T-helper 17 cell (primary cell): ENCODE results near the gene DDR2. TPM values are rescaled to one million over a fixed set of nuclear protein-coding genes. Genes with fewer than 3 reads are reported as not detected.

Experiments used
- ATAC-seq: fragments of 150-1000 bp; cut with Tn5 transposase; 2 replicates; pipeline ENCODE4 v1.10.0; 2021; ENCODE audit warnings: mild to moderate bottlenecking, moderate library complexity
- DNase-seq, 3 donors: peaks; one replicate each; pipeline versions ENCODE4 v3.0.0 to v3.0.0-alpha.2; 2020 to 2021
- H3K9me3 ChIP-seq: one replicate; pipeline ENCODE4 v1.7.0; 2013; ENCODE audit warnings: low read length, mild to moderate bottlenecking; ENCODE audit not compliant: control insufficient read depth, poor library complexity, severe bottlenecking
- H3K27ac Mint-ChIP-seq: one replicate; pipeline ENCODE4 v1.8.0; 2022; ENCODE audit warnings: mild to moderate bottlenecking, moderate library complexity, mixed read lengths
- H3K27me3 Mint-ChIP-seq: one replicate; pipeline ENCODE4 v1.8.0; 2022; ENCODE audit warnings: mixed read lengths
- H3K36me3 Mint-ChIP-seq: one replicate; pipeline ENCODE4 v1.8.0; 2022; ENCODE audit warnings: low read depth, mixed read lengths
- H3K4me1 Mint-ChIP-seq: one replicate; pipeline ENCODE4 v1.8.0; 2022; ENCODE audit warnings: mild to moderate bottlenecking, mixed read lengths
- H3K4me3 Mint-ChIP-seq: one replicate; pipeline ENCODE4 v1.8.0; 2022; ENCODE audit warnings: mild to moderate bottlenecking, moderate library complexity, mixed read lengths
- total RNA-seq, 4 donors: library from RNA in 2 of 4; stranded (reverse) in 2 of 4; gene quantifications; one replicate each; pipeline ENCODE4 v1.2.3 and lab custom pipeline; 2022 to 2026

The DDR2 gene
- total RNA-seq, 2 donors from 2014 or later: 0.22 to 0.26 TPM

GRCh38 chr1:162667381-162668080 lies 35.3 kb downstream of the DDR2 start:
- Mint-ChIP-seq H3K4me1 (no peaks in the 10 kb centered on the region), H3K27me3 (peaks cover 16% of the 10 kb centered on the region)

DNA sequence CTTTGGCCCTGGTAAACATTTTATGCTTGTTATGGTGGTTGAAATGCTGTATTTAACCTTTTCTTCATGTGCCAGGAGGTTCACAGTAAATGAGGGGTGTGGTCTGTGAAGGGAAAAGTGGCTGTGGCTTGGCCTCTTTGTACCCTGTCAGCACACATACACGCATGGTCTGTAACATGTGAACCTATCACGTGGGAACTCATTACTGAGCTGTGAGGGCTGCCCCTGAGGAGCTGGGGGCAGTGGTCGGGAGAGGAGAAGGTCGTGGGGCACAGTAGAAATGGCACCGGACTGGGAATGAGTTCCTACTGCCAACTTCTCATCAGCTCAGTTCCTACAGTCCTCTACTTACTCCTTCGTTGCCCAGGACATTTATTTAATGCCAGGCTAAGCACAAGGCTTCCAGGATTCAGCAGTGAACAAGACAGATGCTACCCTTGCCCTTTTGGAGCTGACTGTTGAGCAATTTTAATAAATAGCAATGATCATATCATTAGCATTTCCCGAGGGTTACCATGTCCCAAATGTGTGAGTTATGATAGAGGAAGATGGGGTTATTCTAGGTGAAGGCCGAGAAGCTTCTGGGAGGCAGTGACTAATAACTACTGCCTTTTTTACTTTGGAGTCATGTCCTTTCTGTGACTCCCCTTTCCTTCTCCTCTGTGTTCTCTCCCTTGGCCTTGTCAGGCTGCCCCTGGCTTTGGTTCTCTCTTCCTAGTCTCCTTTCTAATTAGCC lies 38.8 kb downstream of the DDR2 start:
- no peak overlapping the region for H3K4me3 Mint-ChIP-seq
- ATAC-seq (no peak), DNase-seq (no peak)
- H3K36me3 Mint-ChIP-seq: peaks cover 2% of the 10 kb centered on the region
- no peaks in the 10 kb centered on the region for H3K4me1 Mint-ChIP-seq
- no peaks in the 10 kb centered on the region for H3K9me3 ChIP-seq
- H3K27ac Mint-ChIP-seq: no peak overlapping the region
- peaks cover 21% of the 10 kb centered on the region for H3K27me3 Mint-ChIP-seq

More at GRCh38 chr1:162667381-162668080, 35.3 kb downstream of the DDR2 start:
- DNase-seq (no peak), ATAC-seq (no peak)
- Mint-ChIP-seq H3K4me3 (no peak overlapping the region), H3K36me3 (peaks cover 2% of the 10 kb centered on the region), H3K27ac (no peak overlapping the region)
- no peaks in the 10 kb centered on the region for H3K9me3 ChIP-seq

GRCh38 chr1:162671664-162672410 lies 39.6 kb downstream of the DDR2 start:
- DNase-seq (no peak), ATAC-seq (no peak)
- no peaks in the 10 kb centered on the region for H3K9me3 ChIP-seq
- Mint-ChIP-seq H3K27me3 (peaks cover 18% of the 10 kb centered on the region), H3K27ac (no peak overlapping the region), H3K4me3 (no peak overlapping the region), H3K36me3 (peaks cover 2% of the 10 kb centered on the region), H3K4me1 (no peaks in the 10 kb centered on the region)

GRCh38 chr1:162672622-162673260 lies 40.5 kb downstream of the DDR2 start:
- ATAC-seq (no peak), DNase-seq (no peak)
- H3K9me3 ChIP-seq: no peaks in the 10 kb centered on the region
- H3K4me1 Mint-ChIP-seq: no peaks in the 10 kb centered on the region
- no peak overlapping the region for H3K27ac Mint-ChIP-seq
- H3K36me3 Mint-ChIP-seq: peaks cover 2% of the 10 kb centered on the region
- H3K4me3 Mint-ChIP-seq: no peak overlapping the region
- peaks cover 9% of the 10 kb centered on the region for H3K27me3 Mint-ChIP-seq

- no peaks in the 10 kb centered on the region for H3K4me1 Mint-ChIP-seq
- H3K27me3 Mint-ChIP-seq: peaks cover 8% of the 10 kb centered on the region
- H3K27ac Mint-ChIP-seq: no peak overlapping the region
- H3K4me3 Mint-ChIP-seq: no peak overlapping the region
- ATAC-seq (no peak), DNase-seq (no peak)
- no peaks in the 10 kb centered on the region for H3K9me3 ChIP-seq
- H3K36me3 Mint-ChIP-seq: peaks cover 2% of the 10 kb centered on the region
Measured at GRCh38 chr1:162674034-162674608, 41.9 kb downstream of the DDR2 start.

DNA sequence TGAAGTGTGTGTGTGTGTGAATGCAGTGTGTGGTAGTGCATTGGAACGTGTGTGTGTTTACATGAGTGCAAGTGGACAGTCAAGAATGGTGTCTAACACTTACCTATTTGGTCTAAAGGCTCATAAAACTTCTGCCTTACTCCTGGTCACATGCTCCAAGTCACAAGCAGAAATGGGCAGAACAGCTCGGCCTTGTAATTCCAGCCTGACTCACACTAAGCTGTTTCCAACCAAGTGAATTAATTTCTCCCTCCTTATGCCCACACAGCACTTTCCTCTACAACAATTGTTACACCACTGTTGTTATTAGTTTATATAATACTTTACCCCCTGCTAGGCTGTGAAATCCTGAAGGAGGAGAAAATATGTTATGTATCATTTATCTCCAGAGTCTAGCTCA lies 43.8 kb downstream of the DDR2 start:
- no peaks in the 10 kb centered on the region for H3K36me3 Mint-ChIP-seq
- no peak for ATAC-seq
- H3K4me1 Mint-ChIP-seq: no peaks in the 10 kb centered on the region
- peaks cover 8% of the 10 kb centered on the region for H3K27me3 Mint-ChIP-seq
- H3K9me3 ChIP-seq: no peaks in the 10 kb centered on the region
- DNase-seq: no peak
- no peak overlapping the region for H3K4me3 Mint-ChIP-seq
- no peak overlapping the region for H3K27ac Mint-ChIP-seq

GRCh38 chr1:162676750-162677149 lies 44.5 kb downstream of the DDR2 start:
- no peaks in the 10 kb centered on the region for H3K9me3 ChIP-seq
- no peak overlapping the region for H3K4me3 Mint-ChIP-seq

GRCh38 chr1:162677607-162678371 lies 45.5 kb downstream of the DDR2 start:
- Mint-ChIP-seq H3K27me3 (peaks cover 6% of the 10 kb centered on the region), H3K4me1 (no peaks in the 10 kb centered on the region), H3K36me3 (no peaks in the 10 kb centered on the region), H3K27ac (no peak overlapping the region), H3K4me3 (no peak overlapping the region)
- H3K9me3 ChIP-seq: no peaks in the 10 kb centered on the region
- DNase-seq (no peak), ATAC-seq (no peak)

More at GRCh38 chr1:162676750-162677149, 44.5 kb downstream of the DDR2 start:
- Mint-ChIP-seq H3K36me3 (no peaks in the 10 kb centered on the region), H3K27ac (no peak overlapping the region), H3K4me1 (no peaks in the 10 kb centered on the region), H3K27me3 (peaks cover 8% of the 10 kb centered on the region)
- no peak for ATAC-seq
- no peak for DNase-seq

GRCh38 chr1:162678439-162678838 lies 46.2 kb downstream of the DDR2 start:
- Mint-ChIP-seq H3K4me3 (no peak overlapping the region), H3K27ac (no peak overlapping the region), H3K36me3 (no peaks in the 10 kb centered on the region), H3K27me3 (no peaks in the 10 kb centered on the region), H3K4me1 (no peaks in the 10 kb centered on the region)
- H3K9me3 ChIP-seq: no peaks in the 10 kb centered on the region
- ATAC-seq (no peak), DNase-seq (no peak)

GRCh38 chr1:162679298-162679697 lies 47.0 kb downstream of the DDR2 start:
- no peaks in the 10 kb centered on the region for H3K9me3 ChIP-seq
- DNase-seq (no peak), ATAC-seq (no peak)
- Mint-ChIP-seq H3K4me1 (no peaks in the 10 kb centered on the region), H3K36me3 (no peaks in the 10 kb centered on the region), H3K4me3 (no peak overlapping the region), H3K27ac (no peak overlapping the region), H3K27me3 (no peaks in the 10 kb centered on the region)

DNA sequence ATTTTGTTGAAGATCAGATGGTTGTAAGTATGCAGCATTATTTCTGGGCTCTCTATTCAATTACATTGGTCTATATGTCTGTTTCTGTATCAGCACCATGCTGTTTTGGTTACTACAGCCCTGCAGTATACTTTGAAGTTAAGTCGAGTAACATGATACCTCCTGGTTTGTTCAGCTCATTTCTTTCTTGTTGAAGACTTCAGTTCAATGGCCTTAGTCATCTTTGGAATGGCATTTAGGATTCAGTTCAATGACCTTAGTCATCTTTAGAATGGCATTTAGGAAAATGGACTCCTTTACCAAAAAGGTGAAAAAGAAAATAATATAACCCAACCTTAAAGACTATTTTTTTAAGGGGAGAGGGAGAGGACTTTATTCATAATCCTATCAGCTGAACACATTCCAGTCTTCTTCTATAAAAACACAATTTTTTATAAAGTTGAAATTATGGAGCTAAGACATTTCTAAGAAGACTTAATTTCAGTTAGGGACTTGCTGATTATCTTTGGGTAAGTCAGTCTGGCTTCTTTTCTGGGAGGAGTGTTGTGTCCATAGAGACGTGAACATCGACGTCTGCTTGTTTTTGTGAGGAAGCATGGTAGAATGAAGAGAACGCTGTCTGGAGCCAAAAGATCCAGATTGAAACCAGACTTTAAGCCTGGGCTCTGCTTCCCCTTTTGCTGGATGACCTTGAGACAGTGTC lies 48.3 kb downstream of the DDR2 start:
- Mint-ChIP-seq H3K36me3 (no peaks in the 10 kb centered on the region), H3K27me3 (no peaks in the 10 kb centered on the region), H3K4me1 (no peaks in the 10 kb centered on the region), H3K27ac (no peak overlapping the region), H3K4me3 (no peak overlapping the region)
- no peaks in the 10 kb centered on the region for H3K9me3 ChIP-seq
- no peak for DNase-seq
- no peak for ATAC-seq

- DNase-seq (no peak), ATAC-seq (no peak)
- H3K9me3 ChIP-seq: no peaks in the 10 kb centered on the region
- Mint-ChIP-seq H3K4me3 (no peak overlapping the region), H3K27ac (no peak overlapping the region), H3K4me1 (no peaks in the 10 kb centered on the region), H3K36me3 (no peaks in the 10 kb centered on the region), H3K27me3 (no peaks in the 10 kb centered on the region)
Measured at GRCh38 chr1:162681122-162681436, 48.8 kb downstream of the DDR2 start.
